GDM1 (cell line): ENCODE measurements around the gene TBX15.
"Not testable (repeated sequence)": the region's sequence is repeated elsewhere in the genome, so short reads cannot be mapped to it uniquely, and the experiment has no call there.

Experiments
- DNase-seq: peaks from one replicate; lab custom pipeline; 2025; lab: John Stamatoyannopoulos, UW

The TBX15 gene

DNA sequence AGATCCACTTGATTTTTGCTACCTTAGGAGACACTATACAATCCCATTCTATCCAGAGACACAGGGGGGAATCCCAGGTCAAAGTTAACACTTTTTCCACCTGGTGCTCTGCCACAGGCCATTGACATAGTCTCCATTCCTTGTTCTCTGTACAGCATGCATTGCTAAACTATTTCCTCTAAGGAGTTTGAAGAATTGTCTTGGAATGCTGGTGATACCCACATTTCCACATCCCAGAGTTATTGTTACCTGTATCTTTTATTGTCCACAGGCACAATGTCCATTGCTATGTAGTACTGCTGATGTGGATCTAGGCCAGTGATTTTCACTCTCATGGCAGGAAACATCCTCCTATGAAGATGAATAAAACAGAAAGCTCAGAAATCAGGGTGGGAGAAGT lies 61.9 kb downstream of the TBX15 start:
- DNase-seq: no peak

DNA sequence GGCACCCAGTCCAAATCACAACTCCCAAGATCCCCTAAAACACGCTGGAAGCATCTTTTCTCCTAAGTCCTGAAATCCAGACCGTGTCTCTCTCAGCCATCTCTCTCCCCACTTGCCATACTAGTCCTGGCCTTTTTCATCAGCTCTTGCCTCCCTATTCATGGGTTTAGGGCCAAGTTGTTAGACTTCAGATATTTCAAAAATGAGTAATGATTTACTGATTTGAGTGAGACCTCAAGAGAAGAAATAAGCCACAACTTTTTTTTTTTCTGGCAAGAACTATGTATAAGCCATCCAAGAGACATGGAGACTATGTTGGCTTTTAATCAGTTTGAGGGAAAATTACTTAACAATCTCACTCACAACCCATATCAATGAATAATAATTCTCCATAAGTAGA lies 62.5 kb downstream of the TBX15 start:
- DNase-seq: no peak

DNA sequence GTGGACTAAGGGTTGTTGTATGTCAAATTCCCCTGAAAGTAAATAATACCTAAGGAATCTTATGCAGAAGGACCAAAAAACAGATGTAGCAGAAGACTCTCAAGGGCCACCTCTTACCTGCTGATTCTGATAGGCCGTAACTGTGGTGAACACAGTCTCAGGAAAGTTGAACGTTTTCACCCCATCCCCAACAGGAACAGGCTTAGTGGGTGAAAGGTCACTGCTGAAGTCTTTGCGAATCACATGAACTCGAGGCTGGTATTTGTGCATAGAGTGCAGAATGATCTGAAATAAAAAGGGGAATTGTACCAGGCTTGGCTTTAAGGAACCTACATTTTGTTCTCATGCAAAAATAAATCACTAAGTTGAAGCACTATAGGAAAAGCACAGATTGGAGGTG lies 64.8 kb downstream of the TBX15 start:
- no peak for DNase-seq

DNA sequence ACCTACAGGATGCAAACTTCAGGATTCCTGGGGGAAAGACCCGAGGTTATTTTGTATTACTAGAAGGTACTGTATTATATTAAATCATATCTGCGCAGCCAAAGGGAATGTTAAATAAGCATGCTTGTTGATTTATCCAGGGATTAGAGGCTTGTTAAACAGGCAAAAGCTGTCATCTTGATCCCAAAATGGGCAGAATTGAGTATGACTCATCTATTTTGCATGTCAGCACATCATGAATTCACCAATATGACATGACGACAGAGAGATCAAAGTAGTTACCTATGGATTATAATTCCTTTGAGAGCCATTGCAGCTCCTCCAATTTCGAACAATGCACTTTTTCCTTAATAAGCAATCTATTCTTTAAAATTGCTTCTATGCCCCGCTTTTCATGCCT lies 66.1 kb downstream of the TBX15 start:
- no peak for DNase-seq

DNA sequence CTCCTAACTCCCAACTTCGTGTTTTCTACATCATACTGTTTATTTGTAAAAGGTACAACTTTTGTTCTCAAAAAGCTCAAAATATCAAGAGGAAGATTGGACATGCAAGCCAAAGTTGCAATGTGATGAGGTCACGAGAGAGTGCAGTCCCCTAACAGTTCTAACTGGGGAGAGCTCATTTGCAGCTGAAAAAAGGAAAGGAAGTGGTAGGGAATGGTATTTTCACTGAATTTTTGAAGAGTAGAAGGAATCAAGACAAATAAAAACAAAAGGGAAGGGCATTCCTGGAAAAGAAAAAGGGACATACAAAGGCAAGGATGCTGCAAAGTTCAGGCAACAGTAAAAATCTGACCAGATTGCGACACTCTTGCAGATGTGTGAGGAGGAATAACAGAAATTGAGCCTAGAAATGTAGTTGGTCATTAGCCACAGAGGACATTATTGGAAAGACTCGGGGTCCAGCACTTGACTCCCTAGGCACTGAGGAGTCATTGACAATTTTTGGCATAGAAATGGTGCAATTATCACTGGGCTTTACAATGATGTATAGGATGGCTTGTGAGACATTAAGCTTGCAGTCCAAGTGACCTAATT lies 67.9 kb downstream of the TBX15 start:
- DNase-seq: no peak

DNA sequence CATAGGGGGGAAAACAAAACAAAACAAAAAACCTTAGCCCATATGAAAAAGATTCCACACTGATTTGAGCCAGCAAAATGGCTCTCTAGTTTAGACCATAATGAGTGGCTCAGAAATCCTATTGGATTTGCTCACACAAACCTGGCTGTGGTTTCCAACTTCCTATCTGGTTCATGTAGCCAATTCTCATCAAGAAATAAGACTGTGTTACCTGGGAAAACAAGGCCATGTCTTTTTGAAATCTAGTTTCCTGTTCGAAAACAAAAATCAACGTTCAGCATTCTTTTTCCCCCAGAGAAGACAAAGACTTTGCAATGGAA lies 69.2 kb downstream of the TBX15 start:
- no peak for DNase-seq

DNA sequence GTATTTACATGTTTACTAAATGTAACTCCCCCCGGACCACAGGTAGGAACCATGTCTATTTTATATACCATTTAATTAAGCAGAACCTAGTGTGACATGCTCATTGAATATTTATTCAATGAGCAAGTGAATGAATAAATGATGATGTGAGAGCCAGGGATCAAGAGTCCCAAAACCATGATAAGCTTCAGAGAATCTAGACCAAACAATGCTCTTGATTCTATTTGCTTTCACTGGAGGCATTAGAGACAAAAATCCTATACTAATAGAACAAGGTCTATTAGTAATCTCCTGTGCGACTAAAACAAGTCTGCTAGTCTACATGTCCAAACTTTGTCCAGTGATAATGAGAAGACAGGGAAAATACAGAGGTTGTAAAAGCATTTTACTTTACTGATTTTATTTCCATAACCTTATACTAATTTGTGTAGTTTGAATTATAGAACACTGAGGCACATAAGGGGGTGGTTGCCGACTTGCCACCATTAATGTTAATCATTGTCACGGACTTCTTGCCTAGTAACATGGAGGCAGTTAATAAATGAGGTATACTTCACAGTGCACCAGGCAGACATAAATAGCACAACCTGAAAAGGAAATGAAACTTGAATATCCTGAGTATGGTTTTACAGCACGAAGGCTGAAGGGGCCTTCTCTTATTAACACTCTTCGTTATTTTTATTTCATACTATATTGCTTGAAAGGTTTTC lies 69.8 kb downstream of the TBX15 start:
- DNase-seq: no peak

DNA sequence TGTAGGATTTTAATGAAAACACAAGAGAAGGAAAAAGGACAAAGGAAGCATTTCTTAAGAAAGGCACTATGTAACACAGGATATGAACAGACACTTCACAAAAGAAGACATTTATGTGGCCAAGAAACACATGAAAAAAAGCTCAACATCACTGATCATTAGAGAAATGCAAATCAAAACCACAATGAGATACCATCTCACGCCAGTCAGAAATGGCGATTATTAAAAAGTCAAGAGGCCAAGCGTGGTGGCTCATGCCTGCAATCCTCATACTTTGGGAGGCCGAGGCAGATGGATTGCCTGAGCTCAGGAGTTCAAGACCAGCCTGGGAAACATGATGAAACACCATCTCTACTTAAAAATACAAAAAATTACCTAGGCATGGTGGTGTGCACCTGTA lies 71.8 kb downstream of the TBX15 start:
- not testable (repeated sequence) for DNase-seq

DNA sequence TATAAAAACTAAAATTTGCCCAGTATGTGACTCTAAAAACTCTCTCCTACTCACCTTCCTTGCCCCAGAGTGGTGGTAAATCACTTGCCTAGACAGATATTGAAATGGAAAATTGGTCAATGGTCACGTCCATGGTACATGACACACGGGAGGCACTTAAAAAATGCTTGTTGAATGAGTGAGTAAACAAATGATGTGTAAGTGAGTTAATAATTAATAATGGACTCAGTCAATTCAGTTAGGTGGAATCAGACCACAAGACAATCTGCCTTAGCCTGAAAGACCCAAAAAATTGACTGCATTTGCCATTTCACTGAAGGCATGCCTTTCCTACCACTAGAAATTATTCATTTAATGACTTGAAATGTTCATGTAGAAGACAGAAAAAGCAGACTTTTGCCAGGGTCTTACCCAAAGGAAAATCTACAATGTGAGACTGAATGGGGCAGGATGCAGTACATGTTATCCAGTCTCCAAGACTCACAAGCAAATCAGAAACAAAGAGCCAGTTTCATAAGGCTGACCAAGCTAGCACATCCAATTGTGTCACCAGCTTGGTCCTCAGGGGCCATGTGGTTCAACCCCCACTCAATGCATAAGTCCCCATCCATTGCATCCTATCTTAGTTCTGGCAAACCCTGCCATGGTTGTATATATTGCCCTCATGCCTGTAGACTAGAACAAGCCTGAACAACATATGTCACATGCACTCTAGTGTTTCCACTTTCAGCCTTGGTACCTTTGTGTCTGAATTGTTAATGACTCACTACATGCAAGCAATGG lies 73.6 kb downstream of the TBX15 start:
- no peak for DNase-seq

DNA sequence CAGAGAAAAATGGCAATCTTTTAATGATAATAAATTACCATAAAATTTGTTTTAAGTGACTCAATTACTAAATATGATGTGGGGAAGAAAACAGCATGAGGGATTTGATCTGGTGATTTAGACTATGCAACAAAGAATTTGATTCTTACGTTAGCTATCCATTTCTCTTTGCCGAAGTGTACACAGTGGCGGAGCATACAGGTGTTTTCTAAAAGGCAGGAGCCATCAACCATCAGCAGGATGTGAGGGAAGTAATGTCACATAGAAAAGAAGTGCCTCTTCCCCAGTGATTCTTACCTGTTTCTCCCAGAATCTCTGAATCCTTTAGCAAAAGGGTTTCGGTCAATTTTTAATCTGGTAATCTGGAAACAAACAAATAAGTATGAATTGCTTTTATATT lies 74.3 kb downstream of the TBX15 start:
- DNase-seq: no peak

DNA sequence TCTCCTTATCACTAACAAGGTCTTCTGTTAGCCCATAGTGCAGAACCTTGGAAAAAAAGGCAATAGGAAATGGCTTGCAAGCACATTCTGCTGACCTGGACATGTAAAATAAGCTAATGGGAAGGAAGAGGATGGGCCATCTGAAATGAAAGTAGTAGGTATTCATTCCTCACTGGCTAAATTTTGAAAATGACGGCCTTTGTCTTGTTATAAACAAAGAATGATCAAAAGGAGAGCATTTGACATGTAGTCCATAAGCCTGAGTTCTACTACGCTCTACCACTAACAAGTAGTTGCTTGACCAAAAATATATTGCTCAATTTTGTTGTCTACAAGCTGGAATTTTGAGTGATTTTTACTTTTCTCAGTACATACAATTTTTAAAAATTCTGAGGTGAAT lies 75.6 kb downstream of the TBX15 start:
- DNase-seq: no peak

DNA sequence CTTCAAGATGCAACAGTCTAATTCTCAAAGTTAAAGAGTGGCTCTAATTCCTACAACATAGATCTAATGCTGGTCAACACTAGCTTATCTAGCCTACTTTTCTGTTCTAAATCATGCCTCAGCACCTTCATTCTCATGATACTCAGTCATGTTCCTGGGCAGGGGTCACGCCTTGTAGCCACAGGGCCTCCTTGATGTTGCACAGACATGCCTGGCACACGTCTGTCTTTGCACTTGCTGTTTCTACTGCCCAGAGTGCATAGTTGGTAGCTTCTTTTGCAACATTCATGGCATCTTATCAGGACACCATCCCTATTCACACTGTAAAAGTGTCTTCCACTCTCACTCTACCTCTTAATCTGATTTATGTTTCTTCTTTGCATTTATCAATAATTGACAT lies 76.6 kb downstream of the TBX15 start:
- DNase-seq: no peak

DNA sequence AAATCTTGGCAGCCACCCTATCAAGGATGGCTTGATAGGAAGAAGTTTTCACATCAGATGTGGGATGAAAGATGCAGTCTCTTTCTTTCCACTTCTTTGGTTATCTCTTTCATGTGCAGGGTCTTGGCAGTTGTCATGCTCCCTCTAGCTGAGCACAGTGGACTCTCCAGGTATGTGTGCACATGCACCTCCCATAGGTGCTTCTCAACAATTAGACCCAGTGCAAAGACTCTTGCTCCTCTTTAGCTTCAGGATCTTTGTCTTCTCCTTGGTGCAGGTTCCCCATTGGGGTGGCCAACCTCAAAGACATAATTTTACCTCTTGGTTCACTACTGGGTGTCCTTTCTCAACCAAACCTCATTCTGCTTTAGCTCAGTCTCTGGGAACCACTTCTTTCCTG lies 80.7 kb downstream of the TBX15 start:
- DNase-seq: no peak

DNA sequence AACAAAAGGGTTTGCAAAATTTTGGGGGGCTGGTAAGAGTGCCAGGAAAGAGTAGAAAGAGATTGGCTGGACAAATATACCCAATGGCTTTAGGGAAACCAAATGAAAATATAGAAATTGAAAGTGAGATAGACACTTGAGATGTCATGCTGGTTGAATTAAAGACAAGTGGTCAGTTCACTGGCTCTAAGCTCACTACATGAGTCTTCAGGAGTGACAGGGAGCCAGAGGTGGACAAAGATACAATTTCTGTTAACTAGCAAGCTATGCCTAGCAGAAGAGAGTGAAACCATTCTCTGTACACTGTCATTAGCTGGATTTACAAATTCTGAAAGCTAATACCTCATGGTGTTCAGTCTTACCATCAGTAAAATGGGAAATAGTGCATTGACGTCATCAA lies 82.5 kb downstream of the TBX15 start:
- DNase-seq: no peak

DNA sequence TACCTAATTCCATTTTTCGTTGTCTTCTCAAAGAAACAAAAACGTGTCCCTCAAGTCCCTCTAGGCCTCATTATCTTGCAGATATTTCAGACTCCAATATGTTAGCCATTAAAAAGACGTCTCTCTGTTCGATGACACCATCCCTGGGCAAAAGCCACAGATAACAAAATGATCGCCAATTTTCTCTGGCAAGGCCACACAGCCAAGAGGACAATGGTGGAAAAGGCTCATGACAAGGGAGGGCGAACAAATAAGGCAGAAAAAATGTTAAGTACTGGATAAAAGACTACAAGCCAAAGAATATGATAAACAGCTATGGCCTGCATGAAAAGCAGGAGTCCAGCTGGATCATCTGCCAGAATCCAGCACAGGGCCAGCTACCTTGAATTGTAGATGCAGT lies 82.9 kb downstream of the TBX15 start:
- DNase-seq: no peak

DNA sequence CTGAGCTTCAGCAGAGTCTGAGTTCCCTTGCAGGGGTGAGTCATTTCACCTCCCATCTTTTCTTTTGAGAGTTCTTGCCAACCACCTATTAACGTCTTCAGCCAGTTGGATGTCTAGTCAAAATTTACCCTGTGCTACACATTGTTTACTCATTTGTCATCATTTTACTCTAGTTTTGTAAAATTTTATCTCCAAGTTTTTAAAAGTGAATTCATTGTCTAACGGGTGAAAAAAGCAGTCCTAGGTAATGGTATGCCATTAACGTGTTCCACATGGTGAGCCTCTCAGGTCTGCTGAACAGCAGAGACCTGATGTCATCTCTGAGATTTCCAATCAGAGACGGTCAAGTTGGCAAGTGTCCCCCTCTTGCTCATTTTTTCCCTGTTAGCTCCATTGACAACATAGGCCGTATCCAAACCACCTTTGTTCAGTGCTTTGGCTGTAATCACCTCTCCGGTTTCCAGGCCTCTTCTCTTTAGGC lies 85.4 kb downstream of the TBX15 start:
- DNase-seq: no peak

DNA sequence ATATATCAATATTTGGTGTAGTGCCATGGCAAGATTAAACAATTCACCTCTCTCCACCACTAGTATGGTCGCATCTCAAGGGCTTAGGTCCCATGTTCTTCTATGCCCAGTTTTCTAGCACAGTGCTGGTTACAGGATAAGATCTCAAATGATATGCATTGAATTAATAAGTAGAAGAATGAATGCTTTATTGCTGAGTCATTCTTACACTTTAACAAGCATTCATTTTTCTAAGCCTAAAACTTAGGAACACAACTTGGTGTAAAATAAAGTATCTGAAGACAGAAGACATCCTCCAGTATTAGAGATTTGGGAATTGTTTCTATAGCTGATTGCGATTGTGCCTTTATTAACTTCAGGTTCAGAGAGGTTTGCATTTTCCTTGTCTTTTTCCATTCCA lies 85.8 kb downstream of the TBX15 start:
- no peak for DNase-seq

DNA sequence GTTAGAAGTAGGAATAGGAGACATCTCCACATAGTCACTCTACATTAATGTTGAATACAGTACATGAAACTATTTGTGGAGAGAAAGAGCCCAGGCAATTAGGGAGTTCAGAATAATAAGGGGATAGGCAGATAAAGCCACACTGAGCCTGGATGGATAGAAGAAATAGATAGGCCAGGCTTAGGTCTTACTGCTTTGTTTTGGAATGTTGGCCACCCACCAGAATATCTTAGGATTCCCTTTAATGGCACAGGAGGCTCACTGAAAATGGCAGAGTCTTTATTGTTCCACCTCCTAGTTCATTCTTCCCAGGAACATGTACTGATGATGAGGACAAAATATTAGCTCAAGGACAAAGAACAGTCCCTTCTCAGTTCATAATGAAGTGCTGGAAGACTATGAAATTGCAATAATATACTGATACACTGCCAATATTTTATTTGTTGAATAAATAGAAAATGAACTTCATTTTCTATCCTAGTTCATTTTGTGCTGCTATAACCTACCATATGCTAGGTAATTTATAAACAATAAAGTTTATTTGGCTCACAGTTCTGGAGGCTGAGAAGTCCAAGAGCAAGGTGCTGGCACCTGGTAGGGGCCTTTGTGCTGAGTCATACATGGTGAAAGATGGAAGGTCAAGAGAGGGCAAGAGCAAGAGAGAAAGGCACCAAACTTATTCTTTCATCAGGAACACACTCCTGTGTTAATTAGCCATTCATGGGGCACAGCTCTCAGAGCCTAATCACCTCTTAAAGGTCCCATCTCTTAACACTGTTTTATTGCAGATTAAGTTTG lies 87.3 kb downstream of the TBX15 start:
- DNase-seq: no peak

DNA sequence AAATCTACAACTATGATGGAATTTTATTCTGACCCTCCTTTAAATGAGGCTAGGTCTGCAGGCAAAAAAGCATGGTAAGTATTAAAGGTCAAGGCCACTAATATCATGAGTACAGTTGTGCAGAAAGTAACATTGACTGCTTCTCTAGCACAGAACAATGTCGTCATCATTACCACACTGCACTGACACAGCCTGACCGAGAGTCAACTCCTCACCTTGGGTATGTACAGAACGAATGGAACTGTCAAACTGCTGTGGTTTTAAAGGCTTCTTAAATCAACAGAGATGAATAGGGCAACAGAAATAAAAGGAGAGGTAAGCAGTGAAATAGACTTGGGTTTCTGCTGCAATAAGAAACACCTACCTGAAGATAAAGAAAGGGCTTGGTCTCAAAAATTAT lies 88.8 kb downstream of the TBX15 start:
- no peak for DNase-seq

DNA sequence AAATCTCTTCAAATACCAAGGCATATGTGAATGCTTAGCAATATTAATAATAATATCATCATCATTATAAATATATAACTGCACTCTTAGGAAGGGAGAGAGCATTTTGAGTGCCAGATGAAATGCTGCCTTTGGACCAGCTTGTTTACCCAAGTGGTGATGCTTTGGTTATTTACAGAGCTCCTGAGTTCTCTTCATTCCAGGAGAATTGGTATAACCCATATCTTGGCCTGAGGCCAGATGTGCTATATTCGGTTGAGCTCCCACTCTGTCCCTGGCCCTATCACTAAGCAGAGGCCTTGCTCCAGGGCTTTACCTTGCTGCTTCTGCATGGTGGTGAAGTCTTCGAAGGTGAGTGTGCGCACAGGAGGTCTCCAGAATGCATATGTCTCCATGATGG lies 89.4 kb downstream of the TBX15 start:
- no peak for DNase-seq

DNA sequence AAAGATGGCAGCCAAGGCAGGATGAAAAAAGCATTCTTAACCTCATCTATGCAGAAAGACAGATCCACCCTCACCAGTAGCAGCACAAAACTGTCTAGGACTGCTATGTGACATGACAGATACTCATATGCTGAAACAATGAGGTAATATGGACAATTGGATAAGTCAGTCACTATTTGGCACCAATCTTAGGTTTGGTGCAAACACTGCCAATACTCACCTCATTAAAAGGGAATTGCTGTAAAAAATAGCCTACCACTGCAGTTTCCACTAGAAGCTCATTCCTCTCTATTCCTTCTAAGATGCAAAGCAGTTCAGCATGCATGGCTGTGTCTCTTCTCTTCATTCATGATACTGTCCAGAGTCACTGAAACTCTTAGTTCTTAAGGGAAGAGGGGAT lies 91.7 kb downstream of the TBX15 start:
- no peak for DNase-seq

DNA sequence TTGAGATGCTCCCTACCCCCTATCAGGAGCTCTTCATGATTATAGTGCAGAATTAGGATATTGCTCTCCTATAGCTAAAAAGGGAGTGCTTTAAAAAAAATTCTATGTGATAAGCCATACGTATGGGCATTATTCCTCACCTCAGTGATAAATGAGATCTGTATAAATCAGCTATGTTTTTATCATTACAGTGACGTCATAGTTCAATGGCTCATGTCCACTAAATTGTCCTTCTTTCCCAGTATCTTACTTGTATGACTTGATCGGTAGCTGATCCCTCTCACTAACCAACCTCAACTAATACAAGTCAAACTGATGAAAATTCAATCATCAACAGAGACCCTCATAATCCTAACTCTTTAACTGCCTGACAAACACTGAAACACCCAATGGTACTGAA lies 93.3 kb downstream of the TBX15 start:
- no peak for DNase-seq
